Astrocyte of the spinal cord (primary cell): ENCODE results near the gene KCNA4.

Experiments
- DNase-seq: peaks from one replicate; pipeline ENCODE4 v3.0.0; 2011; ENCODE audit warnings: low read depth, low spot score
- H3K4me3 ChIP-seq: 2 replicates; pipeline ENCODE4 v1.5.1; 2011; ENCODE audit warnings: low read depth, mild to moderate bottlenecking, low read length, moderate library complexity
- CTCF ChIP-seq: IDR thresholded peaks from 2 replicates; pipeline ENCODE4 v1.5.1; 2012; ENCODE audit warnings: low read depth, mild to moderate bottlenecking, low read length, inconsistent platforms
- in situ Hi-C: cut with HindIII; loops from 2 replicates; pipeline ENCODE4 v1.10.0; 2017; ENCODE audit warnings: low sequenced_read_pairs

KCNA4 gene

DNA sequence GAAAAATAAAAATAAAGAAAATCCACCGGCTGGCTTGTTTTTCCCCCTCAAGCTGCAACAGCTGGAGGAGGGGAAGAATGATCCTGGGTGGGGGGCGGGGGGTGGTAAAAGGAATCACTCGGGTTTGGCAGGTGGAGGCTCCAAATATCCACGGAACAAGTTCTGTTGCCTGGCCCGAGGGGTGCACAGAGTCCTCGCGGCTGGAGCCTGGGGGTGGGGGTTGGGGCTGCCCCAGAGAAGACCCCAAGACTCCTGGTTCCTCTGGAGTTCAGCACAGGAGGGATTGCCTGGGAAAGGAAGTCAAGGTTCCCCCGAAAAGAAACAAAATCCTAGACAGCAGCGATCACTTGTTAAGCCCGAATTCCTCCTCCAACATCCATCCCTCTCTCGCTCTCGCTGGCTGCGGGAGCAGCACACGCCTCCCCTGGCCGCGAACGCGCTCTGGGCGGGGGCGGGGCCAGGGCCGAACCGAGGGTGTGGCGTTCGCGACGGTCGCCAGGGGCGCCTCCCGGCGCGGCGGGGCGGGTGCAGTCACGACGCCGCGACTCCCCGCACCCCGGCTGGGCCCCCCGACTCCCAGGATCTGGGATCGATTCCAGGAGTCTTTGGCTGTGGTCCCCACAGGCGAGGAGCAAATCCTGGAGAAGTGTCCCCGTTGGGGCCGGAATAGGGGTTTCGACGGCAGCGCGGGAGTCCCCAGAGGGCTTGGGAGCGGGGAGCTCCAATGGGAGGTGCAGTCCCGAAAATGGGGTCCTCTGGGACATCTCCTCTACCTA is at the start of gene KCNA4:
Gene KCNA4 (minus strand): TSS at position 443 of the 776 bp plus-strand sequence. CDS start 4,352 bp downstream, outside the sequence.
- TF ChIP-seq CTCF: no peak
- H3K4me3 ChIP-seq: no peak within 1 kb of the TSS
- no peak for DNase-seq
- in situ Hi-C loops: no loop called here

DNA sequence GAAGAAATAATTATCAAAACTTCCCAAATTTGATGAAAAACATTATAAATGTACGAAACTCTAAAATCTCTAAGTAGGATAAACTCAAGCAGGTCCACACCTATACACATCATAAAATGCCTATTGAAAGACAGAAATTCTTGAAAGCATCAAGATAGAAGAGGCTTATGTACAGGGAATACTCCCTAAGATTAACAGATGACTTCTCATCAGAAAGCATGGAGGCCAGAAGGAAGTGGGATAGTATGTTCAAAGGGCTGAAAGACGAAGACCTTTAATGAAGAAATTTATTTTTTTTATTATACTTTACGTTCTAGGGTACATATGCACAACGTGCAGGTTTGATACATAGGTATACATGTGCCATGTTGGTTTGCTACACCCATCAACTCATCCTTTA is 45.3 kb upstream of the KCNA4 start:
- in situ Hi-C loops: no loop called here

DNA sequence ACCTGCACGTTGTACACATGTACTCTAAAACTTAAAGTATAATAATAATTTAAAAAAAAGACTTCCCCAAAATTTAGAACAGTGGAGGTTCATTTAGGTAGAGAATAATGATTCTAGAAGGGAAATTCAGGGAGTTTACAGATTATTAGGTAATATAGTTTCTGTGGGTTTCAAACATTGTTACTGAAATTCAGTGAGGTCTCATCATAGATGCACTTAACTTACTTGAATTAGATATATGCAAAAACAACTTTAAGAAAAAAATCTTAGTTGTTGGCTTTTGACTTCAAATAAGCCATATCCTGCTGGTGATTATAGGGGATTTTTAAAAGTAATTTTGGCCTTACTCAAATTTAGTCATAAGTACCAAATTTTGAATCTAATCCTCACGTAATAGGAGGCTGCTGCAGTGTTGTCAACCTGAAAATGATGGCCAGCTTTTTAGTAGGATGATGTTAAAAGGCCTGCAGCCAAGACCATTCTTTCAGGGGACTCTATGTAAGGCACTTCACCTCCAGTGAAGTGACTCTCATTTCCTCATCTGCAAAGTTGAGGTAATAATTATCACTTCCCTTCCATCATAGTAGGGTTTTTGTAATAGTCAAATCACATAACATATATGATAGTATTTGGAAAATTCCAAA is 42.5 kb upstream of the KCNA4 start:
- TF ChIP-seq CTCF: no peak
- in situ Hi-C loops: no loop called here
- no peak overlapping the region for H3K4me3 ChIP-seq
- no peak for DNase-seq

More for the DNA sequence above, 45.3 kb upstream of the KCNA4 start:
- no peak for DNase-seq
- no peak overlapping the region for H3K4me3 ChIP-seq
- no peak for TF ChIP-seq CTCF

GRCh38 chr11:30049214-30049613 is 32.4 kb upstream of the KCNA4 start:
- no peak for DNase-seq
- in situ Hi-C loops: no loop called here
- TF ChIP-seq CTCF: no peak
- H3K4me3 ChIP-seq: no peak overlapping the region

GRCh38 chr11:30046578-30046945 is 29.7 kb upstream of the KCNA4 start:
- in situ Hi-C loops: no loop called here
- no peak overlapping the region for H3K4me3 ChIP-seq
- DNase-seq: no peak
- TF ChIP-seq CTCF: no peak

GRCh38 chr11:30045921-30046577 is 29.2 kb upstream of the KCNA4 start:
- DNase-seq: no peak

More at GRCh38 chr11:30045921-30046577, 29.2 kb upstream of the KCNA4 start:
- no peak for TF ChIP-seq CTCF
- in situ Hi-C loops: no loop called here
- no peak overlapping the region for H3K4me3 ChIP-seq
